Measurements from ENCODE around the gene CCNG1.
A peak's percentile ranks its signal among the peaks of the same experiment; 100 is the strongest.
"Not testable (repeated sequence)": the region's sequence is repeated elsewhere in the genome, so short reads cannot be mapped to it uniquely, and the experiment has no call there.

The CCNG1 gene

GRCh38 chr5:163404364-163405173 lies 32.8 kb upstream of the CCNG1 start:
- no peak overlapping the region for H3K4me3 ChIP-seq (ENCODE audit: low read depth, low read length)
- TF ChIP-seq, protein P1, sequence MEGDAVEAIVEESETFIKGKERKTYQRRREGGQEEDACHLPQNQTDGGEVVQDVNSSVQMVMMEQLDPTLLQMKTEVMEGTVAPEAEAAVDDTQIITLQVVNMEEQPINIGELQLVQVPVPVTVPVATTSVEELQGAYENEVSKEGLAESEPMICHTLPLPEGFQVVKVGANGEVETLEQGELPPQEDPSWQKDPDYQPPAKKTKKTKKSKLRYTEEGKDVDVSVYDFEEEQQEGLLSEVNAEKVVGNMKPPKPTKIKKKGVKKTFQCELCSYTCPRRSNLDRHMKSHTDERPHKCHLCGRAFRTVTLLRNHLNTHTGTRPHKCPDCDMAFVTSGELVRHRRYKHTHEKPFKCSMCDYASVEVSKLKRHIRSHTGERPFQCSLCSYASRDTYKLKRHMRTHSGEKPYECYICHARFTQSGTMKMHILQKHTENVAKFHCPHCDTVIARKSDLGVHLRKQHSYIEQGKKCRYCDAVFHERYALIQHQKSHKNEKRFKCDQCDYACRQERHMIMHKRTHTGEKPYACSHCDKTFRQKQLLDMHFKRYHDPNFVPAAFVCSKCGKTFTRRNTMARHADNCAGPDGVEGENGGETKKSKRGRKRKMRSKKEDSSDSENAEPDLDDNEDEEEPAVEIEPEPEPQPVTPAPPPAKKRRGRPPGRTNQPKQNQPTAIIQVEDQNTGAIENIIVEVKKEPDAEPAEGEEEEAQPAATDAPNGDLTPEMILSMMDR (conservative IDR thresholded peaks at IDR 0.05; ENCODE audit: low read depth, low read length): no peak
- no peak for DNase-seq (ENCODE audit: low read depth)

DNA sequence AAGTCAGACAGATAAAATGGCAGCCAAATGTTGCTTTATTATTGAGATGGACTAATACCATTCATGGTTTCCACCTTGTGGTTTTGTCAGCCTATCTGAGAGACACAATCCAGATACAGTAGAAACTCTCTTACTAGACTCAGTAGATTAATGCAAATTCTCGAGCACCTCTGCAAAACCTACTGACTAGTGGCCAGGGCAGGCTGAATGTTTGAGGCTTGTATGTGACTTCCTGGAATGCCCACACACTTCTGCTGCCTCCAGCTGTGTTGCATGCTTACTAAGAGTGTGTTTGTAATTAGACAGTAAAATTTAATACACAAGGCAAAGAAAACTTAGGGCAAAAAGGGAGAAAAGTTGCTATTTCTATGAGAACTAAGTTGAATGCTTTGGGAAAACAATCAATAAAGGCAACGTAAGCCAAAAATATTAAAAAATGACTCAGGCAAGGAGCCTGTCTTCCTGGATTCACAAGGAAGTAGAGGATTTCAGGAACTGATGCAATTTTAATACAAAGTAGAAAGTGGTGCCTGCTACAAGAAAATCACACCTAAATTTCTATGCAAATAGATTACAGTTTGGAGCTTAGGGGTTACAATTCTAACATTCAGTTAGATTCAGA lies 30.2 kb upstream of the CCNG1 start:
- TF ChIP-seq, protein P1 (conservative IDR thresholded peaks at IDR 0.05; ENCODE audit: low read depth, low read length): no peak
- peak; percentile 44 for DNase-seq (ENCODE audit: low read depth)
- no peak overlapping the region for H3K4me3 ChIP-seq (ENCODE audit: low read depth, low read length)

DNA sequence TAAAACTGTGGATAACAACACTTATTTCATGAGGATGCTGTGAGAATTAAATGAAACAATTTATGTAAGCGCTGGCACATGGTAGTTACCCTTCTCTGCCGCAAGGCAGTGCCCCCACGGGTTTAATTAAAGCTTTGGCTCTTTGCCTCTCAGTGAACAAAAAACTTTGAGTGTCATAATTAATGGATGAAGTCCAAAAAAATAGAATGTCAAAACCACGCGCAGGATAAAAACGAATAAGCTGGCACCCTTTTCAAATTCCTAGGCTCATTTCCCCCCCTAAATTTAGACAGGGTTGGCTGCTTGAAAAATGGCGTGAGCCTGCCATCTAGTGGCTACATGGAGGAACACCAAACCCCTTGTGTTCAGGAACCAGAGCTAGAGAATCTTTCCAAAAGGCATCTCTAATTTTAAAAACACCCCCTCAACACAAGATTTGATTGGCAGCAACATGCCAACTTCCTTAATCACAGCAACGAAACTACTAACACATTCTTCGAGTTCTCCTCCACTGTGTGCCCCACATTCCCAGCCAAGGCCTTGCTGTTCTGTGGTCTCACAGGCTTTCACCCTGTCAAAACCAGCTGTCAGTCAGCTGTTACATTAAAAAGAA lies 29.0 kb upstream of the CCNG1 start:
- TF ChIP-seq, protein P1 (conservative IDR thresholded peaks at IDR 0.05; ENCODE audit: low read depth, low read length): peak; percentile 91
- DNase-seq (ENCODE audit: low read depth): peak; percentile 78
- H3K4me3 ChIP-seq (ENCODE audit: low read depth, low read length): no peak overlapping the region

DNA sequence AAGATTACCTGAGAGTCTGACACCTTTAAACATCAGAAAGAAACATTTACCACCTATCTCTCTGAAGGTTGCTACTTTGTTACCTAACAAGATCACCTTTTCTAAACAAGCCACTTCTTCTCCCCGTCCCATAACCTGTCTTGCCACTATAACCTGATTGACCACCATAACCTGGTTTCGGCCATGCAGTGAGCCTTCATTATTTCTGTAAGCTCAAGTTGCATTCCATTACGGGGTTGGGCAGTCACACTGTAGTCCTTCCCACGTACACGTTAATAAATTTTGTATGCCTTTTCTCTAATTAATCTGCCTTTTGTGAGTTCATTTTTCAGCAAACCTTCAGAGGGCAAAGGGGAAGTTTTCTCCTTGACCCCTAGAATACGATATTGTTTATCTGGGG lies 28.0 kb upstream of the CCNG1 start:
- no peak overlapping the region for H3K4me3 ChIP-seq (ENCODE audit: low read depth, low read length)
- DNase-seq (ENCODE audit: low read depth): no peak
- TF ChIP-seq, protein P1 (conservative IDR thresholded peaks at IDR 0.05; ENCODE audit: low read depth, low read length): no peak

GRCh38 chr5:163410505-163410904 lies 26.9 kb upstream of the CCNG1 start:
- TF ChIP-seq, protein P1 (conservative IDR thresholded peaks at IDR 0.05; ENCODE audit: low read depth, low read length): no peak
- DNase-seq (ENCODE audit: low read depth): no peak
- no peak overlapping the region for H3K4me3 ChIP-seq (ENCODE audit: low read depth, low read length)

DNA sequence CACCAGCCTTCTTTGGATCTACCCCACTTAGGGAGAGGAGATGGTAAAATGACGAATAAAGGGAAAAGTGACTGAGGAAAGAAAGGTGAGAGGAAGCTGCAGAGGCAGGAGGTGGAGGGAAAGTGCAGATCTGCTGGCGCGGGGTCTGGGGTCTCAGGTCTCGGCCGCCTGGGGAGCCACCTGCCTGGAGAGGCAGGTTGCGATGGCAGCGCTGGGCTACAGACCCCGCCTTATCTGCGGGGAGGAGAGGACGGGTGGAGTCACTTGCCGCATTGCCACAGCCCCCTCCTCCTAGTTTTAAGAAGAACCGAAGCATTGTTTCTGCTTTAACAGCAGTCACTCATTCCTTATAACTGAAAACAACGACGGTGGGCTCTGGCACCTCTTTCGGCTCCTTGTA lies 21.7 kb upstream of the CCNG1 start:
- DNase-seq (ENCODE audit: low read depth); H3K4me3 ChIP-seq (ENCODE audit: low read depth, low read length): not testable (repeated sequence)

DNA sequence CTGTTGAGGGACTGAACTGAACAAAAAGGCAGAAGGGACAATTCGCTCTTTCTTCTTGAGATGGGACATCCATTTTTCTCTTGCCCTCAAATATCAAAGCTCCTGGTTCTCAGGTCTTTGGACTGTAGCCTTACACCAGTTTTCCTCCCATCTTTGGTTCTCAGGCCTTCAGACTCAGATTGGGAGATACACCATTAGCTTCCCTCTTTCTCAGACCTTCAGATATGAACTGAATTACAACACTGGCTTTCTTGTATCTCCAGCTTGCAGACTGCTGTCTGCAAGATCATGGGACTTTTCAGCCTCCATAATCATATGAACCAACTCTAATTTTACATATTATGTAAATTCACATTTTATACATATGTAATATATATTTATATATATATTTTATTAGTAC lies 12.6 kb upstream of the CCNG1 start:
- DNase-seq (ENCODE audit: low read depth): no peak
- TF ChIP-seq, protein P1 (conservative IDR thresholded peaks at IDR 0.05; ENCODE audit: low read depth, low read length): no peak

GRCh38 chr5:163426128-163426527 lies 11.3 kb upstream of the CCNG1 start:
- DNase-seq (ENCODE audit: low read depth); H3K4me3 ChIP-seq (ENCODE audit: low read depth, low read length): not testable (repeated sequence)

More for the DNA sequence above, 12.6 kb upstream of the CCNG1 start:
- no peak overlapping the region for H3K4me3 ChIP-seq (ENCODE audit: low read depth, low read length)
